Astrocyte (in vitro differentiated cells and primary cell): Measurements from ENCODE around the gene LRIG1. TPM values are rescaled to one million over a fixed set of nuclear protein-coding genes. Genes with fewer than 3 reads are reported as not detected.

Experiments
- DNase-seq: peaks from one replicate; pipeline ENCODE4 v3.0.0-alpha.2; 2010; ENCODE audit warnings: low read depth
- FAIRE-seq: peaks from 2 replicates; lab custom pipeline; 2011; peaks lifted over from hg19 to GRCh38; lab: Jason Lieb, UNC
- H2AFZ ChIP-seq: 2 replicates; pipeline ENCODE4 v1.6.0; 2012; ENCODE audit warnings: low read depth, low read length, inconsistent platforms
- H3K27ac ChIP-seq: 2 replicates; pipeline ENCODE4 v1.5.1; 2011; ENCODE audit warnings: low read depth, low read length, inconsistent platforms
- H3K27me3 ChIP-seq: 2 replicates; pipeline ENCODE4 v1.6.0; 2011; ENCODE audit warnings: low read length, inconsistent platforms; ENCODE audit not compliant: insufficient read depth
- H3K36me3 ChIP-seq: 2 replicates; pipeline ENCODE4 v1.5.1; 2011; ENCODE audit warnings: low read length, inconsistent platforms; ENCODE audit not compliant: insufficient read depth
- H3K4me1 ChIP-seq: 2 replicates; pipeline ENCODE4 v1.5.1; 2011; ENCODE audit warnings: low read length, inconsistent platforms; ENCODE audit not compliant: insufficient read depth
- H3K4me2 ChIP-seq: 2 replicates; pipeline ENCODE4 v1.6.0; 2012; ENCODE audit warnings: low read length, inconsistent platforms
- H3K4me3 ChIP-seq: 2 replicates; pipeline ENCODE4 v1.5.1; 2011; ENCODE audit warnings: low read depth, mild to moderate bottlenecking, low read length, inconsistent platforms; ENCODE audit not compliant: insufficient read depth
- H3K79me2 ChIP-seq: 2 replicates; pipeline ENCODE4 v1.6.0; 2012; ENCODE audit warnings: mild to moderate bottlenecking, low read length, inconsistent platforms; ENCODE audit not compliant: insufficient read depth
- H3K9ac ChIP-seq: 2 replicates; pipeline ENCODE4 v1.6.0; 2012; ENCODE audit warnings: mild to moderate bottlenecking, low read length, inconsistent platforms
- H3K9me3 ChIP-seq: 2 replicates; pipeline ENCODE4 v1.5.1; 2012; ENCODE audit warnings: low read depth, mild to moderate bottlenecking, low read length, inconsistent platforms; ENCODE audit not compliant: insufficient read depth
- H4K20me1 ChIP-seq: 2 replicates; pipeline ENCODE4 v1.6.0; 2012; ENCODE audit warnings: low read length, inconsistent platforms; ENCODE audit not compliant: insufficient read depth
- H3K27ac Mint-ChIP-seq: one replicate; pipeline ENCODE4 v1.8.0; 2021; ENCODE audit warnings: mild to moderate bottlenecking, mixed read lengths; ENCODE audit not compliant: unreplicated experiment
- H3K27me3 Mint-ChIP-seq: one replicate; pipeline ENCODE4 v1.8.0; 2021; ENCODE audit warnings: low read depth, mixed read lengths; ENCODE audit not compliant: unreplicated experiment
- H3K36me3 Mint-ChIP-seq: one replicate; pipeline ENCODE4 v1.8.0; 2021; ENCODE audit warnings: low read depth, mixed read lengths; ENCODE audit not compliant: unreplicated experiment
- H3K4me1 Mint-ChIP-seq: one replicate; pipeline ENCODE4 v1.8.0; 2021; ENCODE audit warnings: low read depth, mixed read lengths; ENCODE audit not compliant: unreplicated experiment
- H3K4me3 Mint-ChIP-seq: one replicate; pipeline ENCODE4 v1.8.0; 2021; ENCODE audit warnings: mild to moderate bottlenecking, moderate library complexity, mixed read lengths; ENCODE audit not compliant: unreplicated experiment
- H3K9me3 Mint-ChIP-seq: one replicate; pipeline ENCODE4 v1.8.0; 2021; ENCODE audit warnings: mild to moderate bottlenecking, mixed read lengths; ENCODE audit not compliant: unreplicated experiment
- EZH2 ChIP-seq: IDR thresholded peaks from 2 replicates; pipeline ENCODE4 v1.6.1; 2012; ENCODE audit warnings: mild to moderate bottlenecking, low read length, inconsistent platforms; ENCODE audit not compliant: insufficient read depth
- total RNA-seq: library from RNA; stranded (reverse); gene quantifications from 2 replicates; pipeline ENCODE4 v1.2.1, GENCODE V29; 2021
- TF ChIP-seq, protein P1 (sequence below): IDR thresholded peaks from 2 replicates; pipeline ENCODE4 v1.5.1; 2011; ENCODE audit warnings: low read depth, mild to moderate bottlenecking, inconsistent platforms, low read length, moderate library complexity; ENCODE audit not compliant: insufficient read depth

The LRIG1 gene
- total RNA-seq, 1 donor from 2014 or later: 39.7 TPM

DNA sequence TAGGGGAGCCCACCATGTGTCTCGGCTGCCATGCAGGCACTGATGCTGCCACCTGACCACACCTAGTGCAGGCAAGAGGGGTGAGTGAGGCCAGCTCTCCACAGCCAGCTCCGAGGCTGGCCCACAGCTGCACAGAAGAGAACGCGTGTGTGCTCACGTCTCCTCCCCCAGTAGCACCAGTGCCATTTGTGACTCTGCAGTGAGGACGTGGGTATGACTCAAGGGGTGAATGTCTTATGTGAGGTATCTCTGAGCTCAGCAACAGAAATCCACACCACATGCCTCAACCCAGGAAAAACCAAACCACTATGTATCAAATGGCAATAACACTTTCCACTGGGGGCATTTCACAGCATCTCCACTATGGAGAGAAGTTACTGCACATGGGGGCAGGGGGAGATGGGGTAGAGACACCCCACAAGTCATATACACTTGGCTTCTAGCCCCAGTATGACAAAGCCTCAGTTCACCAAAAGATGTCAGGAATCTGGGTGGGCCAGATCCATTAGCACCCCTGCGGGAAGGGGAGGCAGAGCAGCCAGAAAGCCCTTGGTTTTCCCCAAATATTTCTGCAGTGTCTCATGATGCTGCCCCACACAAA, 87.6 kb downstream of the LRIG1 start:
- Mint-ChIP-seq H3K27ac (peak overlapping the region; percentile 90), H3K4me1 (peaks cover 52% of the 10 kb centered on the region), H3K27me3 (no peaks in the 10 kb centered on the region), H3K4me3 (peak overlapping the region; percentile 11), H3K36me3 (peaks cover 28% of the 10 kb centered on the region), H3K9me3 (no peaks in the 10 kb centered on the region)
- TF ChIP-seq, protein P1, sequence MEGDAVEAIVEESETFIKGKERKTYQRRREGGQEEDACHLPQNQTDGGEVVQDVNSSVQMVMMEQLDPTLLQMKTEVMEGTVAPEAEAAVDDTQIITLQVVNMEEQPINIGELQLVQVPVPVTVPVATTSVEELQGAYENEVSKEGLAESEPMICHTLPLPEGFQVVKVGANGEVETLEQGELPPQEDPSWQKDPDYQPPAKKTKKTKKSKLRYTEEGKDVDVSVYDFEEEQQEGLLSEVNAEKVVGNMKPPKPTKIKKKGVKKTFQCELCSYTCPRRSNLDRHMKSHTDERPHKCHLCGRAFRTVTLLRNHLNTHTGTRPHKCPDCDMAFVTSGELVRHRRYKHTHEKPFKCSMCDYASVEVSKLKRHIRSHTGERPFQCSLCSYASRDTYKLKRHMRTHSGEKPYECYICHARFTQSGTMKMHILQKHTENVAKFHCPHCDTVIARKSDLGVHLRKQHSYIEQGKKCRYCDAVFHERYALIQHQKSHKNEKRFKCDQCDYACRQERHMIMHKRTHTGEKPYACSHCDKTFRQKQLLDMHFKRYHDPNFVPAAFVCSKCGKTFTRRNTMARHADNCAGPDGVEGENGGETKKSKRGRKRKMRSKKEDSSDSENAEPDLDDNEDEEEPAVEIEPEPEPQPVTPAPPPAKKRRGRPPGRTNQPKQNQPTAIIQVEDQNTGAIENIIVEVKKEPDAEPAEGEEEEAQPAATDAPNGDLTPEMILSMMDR: no peak
- TF ChIP-seq EZH2: no peak
- Histone ChIP-seq H3K36me3 (no peaks in the 10 kb centered on the region), H3K4me2 (peak overlapping the region; percentile 68), H4K20me1 (no peaks in the 10 kb centered on the region), H3K27me3 (no peaks in the 10 kb centered on the region), H3K4me1 (peaks cover 39% of the 10 kb centered on the region), H3K79me2 (peaks cover 4% of the 10 kb centered on the region), H3K9me3 (no peaks in the 10 kb centered on the region), H2AFZ (no peak overlapping the region), H3K9ac (peak overlapping the region; percentile 66), H3K4me3 (no peak overlapping the region), H3K27ac (peak overlapping the region; percentile 85)
- DNase-seq (peak; percentile 98), FAIRE-seq (peak; percentile 92)

DNA sequence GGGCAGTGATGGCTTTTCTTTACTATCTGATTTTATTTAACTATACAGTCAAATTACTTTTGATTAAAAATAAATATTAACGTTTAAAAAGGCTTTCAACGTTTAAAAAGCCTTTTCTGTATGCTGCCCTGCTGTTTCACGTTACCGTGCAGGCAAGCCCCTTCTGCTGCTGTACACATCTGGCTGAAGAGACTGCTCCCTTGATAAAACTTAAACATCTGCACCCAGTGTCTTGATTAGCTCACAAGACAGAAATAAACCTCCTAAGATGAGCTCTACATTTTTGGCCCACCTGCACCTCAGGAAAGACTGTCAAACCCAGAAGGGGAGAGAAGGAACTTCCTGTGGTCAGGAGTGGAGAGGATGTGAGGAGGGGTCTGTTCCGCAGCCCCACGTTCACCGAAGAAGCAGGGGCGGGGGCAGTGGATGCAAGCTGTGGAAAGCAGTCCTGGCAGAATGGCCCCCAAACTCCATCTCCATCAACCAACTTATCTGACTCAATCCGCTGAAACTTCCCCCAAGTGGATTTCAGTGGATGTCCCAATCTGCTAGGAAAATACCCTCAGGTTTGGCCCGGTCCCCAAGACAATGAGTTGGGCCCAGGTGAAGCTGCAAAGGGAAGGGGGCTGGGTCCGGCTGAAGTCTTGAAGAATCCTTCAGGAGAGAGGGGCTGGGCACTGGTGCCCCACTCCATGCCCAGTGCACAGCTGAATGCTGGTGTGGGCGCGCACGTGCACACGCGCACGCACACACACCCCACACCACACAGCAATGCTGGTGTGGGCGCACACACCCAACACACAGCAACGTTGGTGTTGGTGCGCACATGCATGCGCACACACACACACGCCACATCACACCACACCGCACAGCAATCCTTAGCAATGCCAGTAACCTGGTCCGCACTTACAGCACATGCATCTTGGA, 88.6 kb downstream of the LRIG1 start:
- H3K27me3 ChIP-seq: no peaks in the 10 kb centered on the region
- H3K27me3 Mint-ChIP-seq: no peaks in the 10 kb centered on the region
- H3K4me1 ChIP-seq: peaks cover 35% of the 10 kb centered on the region
- peak overlapping the region; percentile 66 for H3K9ac ChIP-seq
- no peak overlapping the region for H3K4me3 ChIP-seq
- TF ChIP-seq, protein P1: no peak
- TF ChIP-seq EZH2: no peak
- no peak for FAIRE-seq
- H4K20me1 ChIP-seq: no peaks in the 10 kb centered on the region
- H3K27ac ChIP-seq: peak overlapping the region; percentile 85
- no peak overlapping the region for H3K27ac Mint-ChIP-seq
- H3K9me3 Mint-ChIP-seq: no peaks in the 10 kb centered on the region
- H3K36me3 Mint-ChIP-seq: peaks cover 28% of the 10 kb centered on the region
- H3K4me3 Mint-ChIP-seq: no peak overlapping the region
- peaks cover 52% of the 10 kb centered on the region for H3K4me1 Mint-ChIP-seq
- no peak overlapping the region for H2AFZ ChIP-seq
- peak overlapping the region; percentile 68 for H3K4me2 ChIP-seq
- peaks cover 4% of the 10 kb centered on the region for H3K79me2 ChIP-seq
- no peaks in the 10 kb centered on the region for H3K36me3 ChIP-seq
- H3K9me3 ChIP-seq: no peaks in the 10 kb centered on the region
- no peak for DNase-seq
